ENCODE data around the gene PACSIN1. TPM values are rescaled to one million over a fixed set of nuclear protein-coding genes. Genes with fewer than 3 reads are reported as not detected.

The PACSIN1 gene
- total and polyA plus RNA-seq, 8 donors, result 0.09 to 0.51 (median 0.25) TPM; not detected in 1

DNA sequence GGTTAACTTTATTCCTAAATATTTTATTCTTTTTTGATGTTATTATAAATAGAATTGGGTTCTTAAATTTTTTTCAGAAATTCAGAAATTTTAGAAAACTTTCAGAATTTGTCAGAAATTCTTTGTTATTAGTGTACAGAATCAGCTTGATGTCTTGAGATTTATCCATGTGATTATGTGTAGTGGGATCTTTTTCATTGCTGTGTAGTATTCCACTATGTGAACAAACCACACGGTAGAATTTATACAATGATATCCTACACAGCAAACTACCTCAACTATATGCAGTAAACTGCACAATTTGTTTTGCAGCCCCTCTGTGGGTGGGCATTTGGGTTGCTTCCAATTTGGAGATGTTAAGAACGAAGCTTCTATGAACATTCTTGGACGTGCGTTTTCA, 43.9 kb downstream of the PACSIN1 start:
- Histone ChIP-seq H3K36me3 (no peaks in the 10 kb centered on the region), H3K9me3 (peaks cover 0 to 11% of the 10 kb centered on the region in 2 donors), H3K27me3 (peaks cover 0 to 15% of the 10 kb centered on the region in 2 donors), H3K27ac (no peak overlapping the region), H3K4me1 (no peaks in the 10 kb centered on the region), H3K4me3 (no peak overlapping the region)
- TF ChIP-seq, protein P1, sequence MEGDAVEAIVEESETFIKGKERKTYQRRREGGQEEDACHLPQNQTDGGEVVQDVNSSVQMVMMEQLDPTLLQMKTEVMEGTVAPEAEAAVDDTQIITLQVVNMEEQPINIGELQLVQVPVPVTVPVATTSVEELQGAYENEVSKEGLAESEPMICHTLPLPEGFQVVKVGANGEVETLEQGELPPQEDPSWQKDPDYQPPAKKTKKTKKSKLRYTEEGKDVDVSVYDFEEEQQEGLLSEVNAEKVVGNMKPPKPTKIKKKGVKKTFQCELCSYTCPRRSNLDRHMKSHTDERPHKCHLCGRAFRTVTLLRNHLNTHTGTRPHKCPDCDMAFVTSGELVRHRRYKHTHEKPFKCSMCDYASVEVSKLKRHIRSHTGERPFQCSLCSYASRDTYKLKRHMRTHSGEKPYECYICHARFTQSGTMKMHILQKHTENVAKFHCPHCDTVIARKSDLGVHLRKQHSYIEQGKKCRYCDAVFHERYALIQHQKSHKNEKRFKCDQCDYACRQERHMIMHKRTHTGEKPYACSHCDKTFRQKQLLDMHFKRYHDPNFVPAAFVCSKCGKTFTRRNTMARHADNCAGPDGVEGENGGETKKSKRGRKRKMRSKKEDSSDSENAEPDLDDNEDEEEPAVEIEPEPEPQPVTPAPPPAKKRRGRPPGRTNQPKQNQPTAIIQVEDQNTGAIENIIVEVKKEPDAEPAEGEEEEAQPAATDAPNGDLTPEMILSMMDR (IDR thresholded peaks at IDR 0.05), result no peak
- DNase-seq, result no peak
- intact Hi-C loops (cut with DNase I), result no loop called here
- ATAC-seq, result no peak

DNA sequence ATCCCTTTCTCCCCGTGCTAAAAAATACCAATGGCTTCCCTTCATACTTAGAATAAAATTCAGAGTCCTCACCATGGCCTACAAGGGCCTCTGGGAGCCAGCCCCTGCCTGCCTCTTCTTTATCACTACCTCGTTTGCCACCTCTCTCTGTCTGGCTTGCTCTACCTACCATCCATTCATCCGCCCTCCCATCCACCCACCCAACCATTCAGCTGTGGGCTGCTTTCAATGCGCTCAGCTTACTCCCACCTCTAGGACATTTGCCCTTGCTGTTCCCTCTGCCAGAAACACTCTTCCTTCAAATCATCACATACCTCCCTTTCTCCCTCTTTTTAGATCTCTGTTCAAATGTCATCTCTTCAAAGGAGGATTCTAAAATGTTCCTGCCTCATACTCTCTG, 44.4 kb downstream of the PACSIN1 start:
- Histone ChIP-seq H3K36me3 (no peaks in the 10 kb centered on the region), H3K27me3 (peaks cover 0 to 20% of the 10 kb centered on the region in 2 donors), H3K4me1 (no peaks in the 10 kb centered on the region), H3K4me3 (no peak overlapping the region), H3K27ac (no peak overlapping the region), H3K9me3 (peaks cover 0 to 11% of the 10 kb centered on the region in 2 donors)
- no peak for DNase-seq
- intact Hi-C loops (cut with DNase I), result no loop called here
- ATAC-seq, result no peak
- TF ChIP-seq, protein P1 (IDR thresholded peaks at IDR 0.05), result no peak

- no peak overlapping the region for H3K27ac ChIP-seq
- TF ChIP-seq, protein P1 (IDR thresholded peaks at IDR 0.05), result no peak
- H3K4me1 ChIP-seq, result no peaks in the 10 kb centered on the region
- ATAC-seq, result no peak
- H3K36me3 ChIP-seq, result no peaks in the 10 kb centered on the region
- intact Hi-C loops (cut with DNase I), result no loop called here
- peaks cover 0 to 30% of the 10 kb centered on the region in 2 donors for H3K27me3 ChIP-seq
- peaks cover 0 to 11% of the 10 kb centered on the region in 2 donors for H3K9me3 ChIP-seq
- H3K4me3 ChIP-seq, result no peak overlapping the region
- no peak for DNase-seq
Observed at GRCh38 chr6:34511214-34511914, 45.5 kb downstream of the PACSIN1 start.

DNA sequence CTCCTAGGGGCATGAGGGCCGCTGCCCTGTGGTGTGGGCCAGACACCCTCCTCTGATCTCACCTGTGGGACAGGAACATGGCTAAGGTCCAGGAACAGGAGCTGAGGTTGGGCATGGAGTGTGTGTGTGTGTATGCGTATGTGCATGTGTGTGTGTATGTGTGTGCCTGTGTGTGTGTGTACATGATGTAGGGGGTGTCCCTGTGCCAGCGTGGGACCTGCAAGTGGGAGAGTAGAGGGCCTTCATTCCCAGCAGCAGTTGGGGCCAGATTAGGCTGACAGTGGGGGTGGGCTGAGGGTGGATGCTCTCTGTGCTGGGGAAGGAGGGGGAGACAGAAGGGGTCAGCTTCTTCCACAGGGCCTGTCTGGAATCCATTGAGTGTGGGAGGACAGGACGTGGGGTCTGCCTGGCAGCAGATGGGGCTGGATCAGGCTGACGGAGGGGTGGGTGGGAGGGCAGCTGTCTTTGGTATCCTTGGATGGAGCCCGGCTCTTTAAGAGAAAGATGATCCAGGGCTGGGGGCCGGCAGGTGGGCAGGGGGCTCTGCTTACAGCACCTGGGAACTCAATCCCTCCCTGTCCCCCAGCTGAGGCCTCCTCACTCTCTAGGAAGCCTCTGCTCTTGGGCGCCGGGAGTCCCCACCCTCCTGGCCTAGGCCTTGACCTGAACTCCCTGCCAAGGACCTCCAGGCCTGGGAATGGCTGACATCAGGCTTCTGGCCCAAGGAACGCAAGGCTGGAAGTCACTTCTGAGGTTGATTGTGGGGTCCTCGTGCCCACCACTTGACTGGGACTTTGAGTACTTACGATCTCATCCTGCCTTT, 46.2 kb downstream of the PACSIN1 start:
- Histone ChIP-seq H3K36me3 (no peaks in the 10 kb centered on the region), H3K9me3 (peaks cover 0 to 11% of the 10 kb centered on the region in 2 donors), H3K27me3 (peaks cover 0 to 37% of the 10 kb centered on the region in 2 donors), H3K4me3 (no peak overlapping the region), H3K27ac (no peak overlapping the region), H3K4me1 (no peaks in the 10 kb centered on the region)
- ATAC-seq (no peak), DNase-seq (no peak)
- intact Hi-C loops (cut with DNase I), result no loop called here
- TF ChIP-seq, protein P1 (IDR thresholded peaks at IDR 0.05), result no peak

DNA sequence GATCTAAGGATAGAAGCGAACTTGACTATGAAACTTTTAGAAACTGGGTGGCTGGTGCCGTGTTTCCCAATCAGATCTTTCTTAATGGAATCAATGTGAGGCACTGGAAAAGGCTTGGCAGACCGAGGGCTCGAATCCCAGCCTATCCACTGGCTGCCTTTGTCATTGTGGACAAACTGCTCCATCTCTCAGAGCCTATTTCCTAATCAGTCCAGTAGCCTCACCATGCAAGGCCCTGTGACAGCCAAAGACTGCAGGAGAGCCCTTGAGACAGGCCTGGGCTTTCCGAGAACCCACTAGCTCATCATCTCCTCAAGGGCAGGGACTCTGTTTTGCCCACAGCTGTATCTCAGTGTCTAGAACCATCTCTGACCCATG, 46.9 kb downstream of the PACSIN1 start:
- Histone ChIP-seq H3K36me3 (no peaks in the 10 kb centered on the region), H3K27ac (no peak overlapping the region), H3K27me3 (peaks cover 0 to 37% of the 10 kb centered on the region in 2 donors), H3K4me1 (no peaks in the 10 kb centered on the region), H3K9me3 (peaks cover 0 to 11% of the 10 kb centered on the region in 2 donors), H3K4me3 (no peak overlapping the region)
- intact Hi-C loops (cut with DNase I), result no loop called here
- TF ChIP-seq, protein P1 (IDR thresholded peaks at IDR 0.05), result no peak
- DNase-seq (no peak), ATAC-seq (no peak)

All from left lung (tissue), 10 donors.